ENCODE data around the gene TBCE.

- no peak for TF ChIP-seq EZH2 (IDR thresholded peaks at IDR 0.05; ENCODE audit: borderline replicate concordance, insufficient read depth, low read depth, low read length, poor library complexity, severe bottlenecking)
- TF ChIP-seq CTCF (IDR thresholded peaks at IDR 0.05) = no peak
Measured at GRCh38 chr1:235357485-235358373, 9.5 kb upstream of the TBCE start.

All from B cell (primary cell).